Activated naive CD4-positive, alpha-beta T cell treated with anti-CD3 and anti-CD28 coated beads for 36 hours (primary cell): ENCODE data around the gene BSCL2. TPM values are rescaled to one million over a fixed set of nuclear protein-coding genes. Genes with fewer than 3 reads are reported as not detected.
"Not testable (repeated sequence)": the region's sequence is repeated elsewhere in the genome, so short reads cannot be mapped to it uniquely, and the experiment has no call there.

Experiments used
- CTCF ChIA-PET: fragments of 350-600 bp; sonication (Branson Sonifier 250); formaldehyde crosslinking; loops from one replicate; lab custom pipeline; 2021; ENCODE audit warnings: antibody characterized with exemption; lab: Charles Lee
- DNase-seq: peaks from one replicate; pipeline ENCODE4 v3.0.0-alpha.2; 2020
- H3K27ac Mint-ChIP-seq: one replicate; pipeline ENCODE4 v1.8.0; 2021; ENCODE audit warnings: mild to moderate bottlenecking, mixed read lengths
- H3K27me3 Mint-ChIP-seq: one replicate; pipeline ENCODE4 v1.8.0; 2021; ENCODE audit warnings: low read depth, mixed read lengths
- H3K36me3 Mint-ChIP-seq: one replicate; pipeline ENCODE4 v1.8.0; 2021; ENCODE audit warnings: low read depth, mixed read lengths
- H3K4me1 Mint-ChIP-seq: one replicate; pipeline ENCODE4 v1.8.0; 2021; ENCODE audit warnings: low read depth, mixed read lengths
- H3K4me3 Mint-ChIP-seq: one replicate; pipeline ENCODE4 v1.8.0; 2021; ENCODE audit warnings: mild to moderate bottlenecking, moderate library complexity, mixed read lengths
- H3K9me3 Mint-ChIP-seq: one replicate; pipeline ENCODE4 v1.8.0; 2021; ENCODE audit warnings: mixed read lengths
- intact Hi-C: fragments of 100-400 bp; cut with micrococcal nuclease; formaldehyde crosslinking; loops from one replicate; pipeline ENCODE4 v1.15.1; 2023
- total RNA-seq, 2 experiments: library from RNA; stranded (reverse); gene quantifications; one replicate each; pipeline ENCODE4 v1.2.3, GENCODE V29; 2021

Gene BSCL2
- 10 to 100 TPM; 13.8 to 17.3 TPM for total RNA-seq

DNA sequence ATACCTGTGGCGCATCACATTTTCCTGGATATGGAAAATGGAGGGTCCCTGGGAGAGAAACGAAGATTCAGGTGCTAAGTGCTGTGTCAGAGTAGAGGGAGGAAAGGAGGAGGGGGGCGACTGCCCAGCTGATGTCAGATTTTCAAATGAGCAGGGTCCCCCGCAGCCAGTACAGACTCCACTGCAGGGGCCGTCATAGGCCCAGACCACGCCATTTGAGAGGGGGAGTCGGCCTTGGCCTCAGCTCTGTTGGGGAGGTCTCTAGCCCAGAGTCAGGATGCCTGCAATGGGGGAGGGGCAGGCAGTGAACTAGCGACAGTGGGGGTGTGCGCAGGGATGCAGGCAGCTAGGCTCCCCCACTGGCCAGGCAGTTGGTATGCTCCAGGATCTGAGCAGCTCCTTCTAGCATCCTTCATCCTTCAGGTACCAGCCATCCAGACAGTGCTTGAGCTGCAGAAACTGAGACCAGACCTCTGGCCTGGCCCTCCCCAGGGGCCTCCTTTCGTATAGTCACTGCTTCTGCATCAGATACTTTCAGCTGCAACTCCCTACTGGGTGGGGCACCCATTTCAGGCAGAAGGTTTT lies at the start of gene BSCL2, which contains the start of gene GNG3:
BSCL2 (minus strand) TSS at position 148 of the 585 bp plus-strand sequence. CDS start 229 bp downstream, outside the sequence.
GNG3 (plus strand) TSS at position 400 of the 585 bp plus-strand sequence. CDS start 620 bp downstream, outside the sequence.
- intact Hi-C loops = no loop called here
- Mint-ChIP-seq H3K36me3 (peaks cover 28% of the 10 kb centered on the region), H3K27ac (peak within 1 kb of the TSS; percentile 96), H3K4me1 (peaks cover 44% of the 10 kb centered on the region), H3K4me3 (peak within 1 kb of the TSS; percentile 93), H3K27me3 (no peaks in the 10 kb centered on the region), H3K9me3 (no peaks in the 10 kb centered on the region)
- CTCF ChIA-PET = interaction anchor here (0.6 to 4.5 kb wide), 4 partner anchors 13 to 283 kb away, joined by 3 to 25 read pairs (median 3); no protein-coding TSS in a partner anchor
- peak; percentile 30 for DNase-seq

DNA sequence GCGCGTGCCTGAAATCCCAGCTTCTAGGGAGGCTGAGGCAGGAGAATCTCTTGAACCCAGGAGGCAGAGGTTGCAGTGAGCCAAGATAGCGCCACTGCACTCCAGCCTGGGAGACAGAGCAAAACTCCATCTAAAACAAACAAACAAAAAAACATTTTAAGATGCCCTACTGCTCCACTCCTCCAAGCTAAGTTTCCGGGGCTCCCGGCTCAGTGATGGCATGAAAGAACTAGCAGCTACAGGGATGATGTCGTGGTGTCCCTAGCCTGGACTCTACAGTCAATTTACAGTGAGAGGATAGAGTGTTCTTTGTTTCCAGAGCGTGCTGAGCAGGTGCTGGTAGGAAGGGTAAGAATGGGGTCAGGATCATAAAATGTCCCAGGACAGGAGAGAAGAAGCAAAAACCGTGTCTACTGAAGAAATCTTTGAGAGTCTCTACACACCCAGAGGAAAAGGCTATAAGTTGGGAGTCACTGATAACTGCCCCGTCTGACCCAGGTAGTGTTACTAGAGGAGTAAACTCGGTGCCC lies 47.9 kb upstream of the BSCL2 start:
- no peak overlapping the region for H3K27ac Mint-ChIP-seq
- H3K4me3 Mint-ChIP-seq = peak overlapping the region; percentile 98

DNA sequence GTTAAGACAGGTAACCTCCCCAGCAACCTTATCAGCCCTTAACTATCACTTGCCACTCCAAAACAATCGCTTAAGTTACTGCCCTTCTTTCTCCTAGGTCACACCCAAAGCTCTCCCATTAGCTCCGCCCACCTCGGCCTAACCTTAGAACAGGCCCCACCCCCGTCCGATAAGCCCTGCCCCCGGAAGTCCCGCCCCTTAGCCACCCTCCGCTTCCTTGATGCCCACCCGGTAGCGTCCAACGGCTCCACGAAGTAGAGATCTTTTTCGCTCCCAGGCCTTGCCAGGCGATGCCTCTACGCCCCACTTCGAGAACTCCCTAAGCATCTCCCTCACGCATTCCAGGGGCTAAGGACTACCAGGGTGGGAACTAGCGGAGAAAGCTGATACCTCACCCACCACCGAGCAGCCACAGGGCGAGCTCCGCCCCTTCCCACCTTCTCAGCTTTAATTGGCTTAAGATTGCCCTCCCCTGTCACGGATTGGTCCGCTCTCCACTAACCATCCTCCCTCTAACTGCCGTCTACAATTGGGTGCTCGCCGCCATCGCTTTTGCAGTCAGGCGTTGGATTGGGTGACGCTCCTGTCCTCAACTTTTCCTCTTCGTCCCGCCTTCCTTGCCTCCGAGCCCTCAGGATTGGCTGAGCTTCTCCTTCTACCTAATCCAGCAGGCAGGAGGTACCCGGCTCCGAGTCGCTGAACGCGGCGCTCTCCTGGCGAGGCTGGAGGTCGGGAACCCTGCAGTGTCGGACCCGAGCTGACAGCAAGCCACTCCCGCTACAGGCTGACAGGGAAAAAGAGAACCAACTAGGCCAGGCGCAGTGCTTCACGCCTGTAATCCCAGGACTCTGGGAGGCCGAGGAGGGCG lies 46.7 kb upstream of the BSCL2 start, which contains the start of gene ZBTB3:
ZBTB3 (minus strand) TSS at position 425 of the 868 bp plus-strand sequence. CDS start 496 bp downstream, outside the sequence.
- peak within 1 kb of the TSS; percentile 96 for H3K27ac Mint-ChIP-seq
- peaks cover 34% of the 10 kb centered on the region for H3K4me1 Mint-ChIP-seq
- peak within 1 kb of the TSS; percentile 98 for H3K4me3 Mint-ChIP-seq
- DNase-seq = peak; percentile 99
- no peaks in the 10 kb centered on the region for H3K27me3 Mint-ChIP-seq
- peaks cover 2% of the 10 kb centered on the region for H3K36me3 Mint-ChIP-seq
- CTCF ChIA-PET = interaction anchor here (0.5 to 3.6 kb wide), 10 partner anchors 8 to 280 kb away, joined by 3 to 18 read pairs (median 4); partner anchors contain the start of genes HNRNPUL2, TAF6L, TMEM179B and TUT1
- intact Hi-C loops = loop anchor here (1.0 kb wide), 5 partner anchors 7 to 45 kb away; partner anchors contain the start of genes HNRNPUL2, POLR2G and TAF6L
- H3K9me3 Mint-ChIP-seq = no peaks in the 10 kb centered on the region

More for the DNA sequence above, 47.9 kb upstream of the BSCL2 start:
- Mint-ChIP-seq H3K4me1 (peaks cover 25% of the 10 kb centered on the region), H3K9me3 (no peaks in the 10 kb centered on the region), H3K36me3 (peaks cover 2% of the 10 kb centered on the region), H3K27me3 (no peaks in the 10 kb centered on the region)
- no peak for DNase-seq
- CTCF ChIA-PET = interaction anchor here (1.2 to 3.6 kb wide), 2 partner anchors 13 to 31 kb away, joined by 4 to 16 read pairs; partner anchors contain the start of gene TMEM179B
- intact Hi-C loops = no loop called here

DNA sequence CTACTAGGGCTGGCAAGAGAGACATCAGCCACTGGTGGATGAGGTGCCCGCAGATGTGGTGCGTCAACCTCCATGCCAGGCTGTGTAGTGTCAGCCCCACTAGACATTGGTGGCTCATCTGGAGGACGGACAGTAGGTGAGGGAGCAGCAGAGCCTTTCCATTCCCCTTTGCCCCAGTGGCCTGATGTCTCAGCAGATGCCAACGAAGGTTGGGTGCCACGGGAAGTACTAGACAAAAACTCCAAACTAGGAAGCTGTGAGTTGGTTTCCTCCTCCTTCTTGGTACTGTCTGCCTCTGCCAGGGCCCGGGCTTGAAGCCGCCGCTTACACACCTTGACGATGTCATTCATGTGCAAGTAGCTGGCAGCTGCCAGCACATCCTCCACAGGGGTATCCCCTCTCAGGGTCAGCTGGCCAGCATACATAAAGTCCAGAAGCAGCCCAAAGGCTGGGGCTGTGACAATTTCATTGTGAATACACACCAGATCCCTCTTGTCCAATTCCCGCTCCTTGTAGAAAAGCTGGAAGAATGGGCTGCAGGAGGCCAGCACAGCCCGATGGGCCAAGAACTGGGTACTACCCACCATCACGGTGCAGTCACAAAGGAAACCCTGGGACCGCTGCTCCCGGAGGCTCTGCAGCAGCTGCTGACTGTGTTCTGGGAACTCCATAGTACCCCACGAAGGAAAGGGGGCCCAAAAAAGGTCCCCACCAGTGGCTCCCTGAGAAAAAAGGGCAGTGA lies 45.9 kb upstream of the BSCL2 start:
- no peak for DNase-seq
- Mint-ChIP-seq H3K27me3 (no peaks in the 10 kb centered on the region), H3K4me1 (peaks cover 38% of the 10 kb centered on the region), H3K27ac (peak overlapping the region; percentile 96), H3K4me3 (peak overlapping the region; percentile 98), H3K9me3 (no peaks in the 10 kb centered on the region), H3K36me3 (peaks cover 2% of the 10 kb centered on the region)
- CTCF ChIA-PET = interaction anchor here (1.0 to 3.6 kb wide), 6 partner anchors 9 to 59 kb away, joined by 3 to 18 read pairs (median 6); partner anchors contain the start of genes HNRNPUL2, TAF6L and TMEM179B
- intact Hi-C loops = loop anchor here (1.0 kb wide), 1 partner anchor 8 kb away; the partner anchor contains the start of gene POLR2G

DNA sequence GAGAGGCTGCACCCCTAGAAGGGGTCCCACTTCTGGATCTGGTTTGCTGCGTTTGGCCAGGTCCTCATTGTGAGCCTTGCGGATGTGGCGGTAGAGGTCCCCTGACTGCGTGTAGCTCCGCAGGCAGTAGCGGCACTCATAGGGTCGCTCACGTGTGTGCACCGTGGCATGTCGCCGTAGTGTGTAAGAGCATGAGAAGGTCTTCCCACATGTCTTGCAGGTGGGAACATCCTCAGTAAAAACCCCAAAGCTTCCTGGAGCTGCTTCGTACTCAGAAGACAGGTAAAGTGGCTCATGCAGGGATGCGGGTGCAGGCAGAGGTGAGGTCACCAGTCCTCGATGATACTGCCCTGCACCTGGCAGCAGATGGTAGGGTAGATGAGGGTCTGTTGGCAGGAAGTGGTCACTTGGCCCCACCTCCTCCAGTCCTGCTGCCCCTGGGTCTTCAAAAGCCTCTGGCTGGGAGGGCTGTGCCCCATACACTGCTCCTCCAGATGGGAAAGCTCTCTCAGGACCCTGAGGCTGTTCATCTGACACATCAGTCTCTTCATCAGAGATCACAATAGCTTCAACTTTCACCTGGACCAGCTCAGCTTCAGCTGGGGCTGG lies 45.1 kb upstream of the BSCL2 start:
- Mint-ChIP-seq H3K27ac (no peak overlapping the region), H3K36me3 (peaks cover 2% of the 10 kb centered on the region), H3K9me3 (no peaks in the 10 kb centered on the region), H3K4me1 (peaks cover 40% of the 10 kb centered on the region), H3K27me3 (no peaks in the 10 kb centered on the region), H3K4me3 (peak overlapping the region; percentile 21)
- DNase-seq = no peak
- CTCF ChIA-PET = interaction anchor here (1.9 to 3.6 kb wide), 2 partner anchors 18 to 34 kb away, joined by 16 to 18 read pairs; partner anchors contain the start of genes TAF6L and TMEM179B
- intact Hi-C loops = no loop called here

DNA sequence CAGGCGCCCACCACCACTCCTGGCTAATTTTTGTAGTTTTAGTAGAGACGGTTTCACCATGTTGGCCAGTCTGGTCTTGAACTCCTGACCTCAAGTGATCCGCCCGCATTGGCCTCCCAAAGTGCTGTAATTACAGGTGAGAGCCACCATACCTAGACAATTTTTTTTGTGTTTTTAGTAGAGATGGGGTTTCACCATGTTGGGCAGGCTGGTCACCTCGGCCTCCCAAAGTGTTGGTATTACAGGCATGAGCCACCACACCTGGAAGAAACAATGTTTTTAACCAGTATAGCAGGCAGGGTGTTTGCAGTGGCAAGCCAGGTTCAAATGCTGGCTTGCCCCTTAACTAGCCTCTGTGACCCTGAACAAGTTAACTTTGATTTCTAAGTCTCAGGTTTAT lies 42.7 kb upstream of the BSCL2 start:
- H3K27me3 Mint-ChIP-seq, H3K27ac Mint-ChIP-seq, H3K4me3 Mint-ChIP-seq, CTCF ChIA-PET, H3K9me3 Mint-ChIP-seq, H3K36me3 Mint-ChIP-seq, intact Hi-C loops, DNase-seq: not testable (repeated sequence)
- peaks cover 40% of the 10 kb centered on the region for H3K4me1 Mint-ChIP-seq

DNA sequence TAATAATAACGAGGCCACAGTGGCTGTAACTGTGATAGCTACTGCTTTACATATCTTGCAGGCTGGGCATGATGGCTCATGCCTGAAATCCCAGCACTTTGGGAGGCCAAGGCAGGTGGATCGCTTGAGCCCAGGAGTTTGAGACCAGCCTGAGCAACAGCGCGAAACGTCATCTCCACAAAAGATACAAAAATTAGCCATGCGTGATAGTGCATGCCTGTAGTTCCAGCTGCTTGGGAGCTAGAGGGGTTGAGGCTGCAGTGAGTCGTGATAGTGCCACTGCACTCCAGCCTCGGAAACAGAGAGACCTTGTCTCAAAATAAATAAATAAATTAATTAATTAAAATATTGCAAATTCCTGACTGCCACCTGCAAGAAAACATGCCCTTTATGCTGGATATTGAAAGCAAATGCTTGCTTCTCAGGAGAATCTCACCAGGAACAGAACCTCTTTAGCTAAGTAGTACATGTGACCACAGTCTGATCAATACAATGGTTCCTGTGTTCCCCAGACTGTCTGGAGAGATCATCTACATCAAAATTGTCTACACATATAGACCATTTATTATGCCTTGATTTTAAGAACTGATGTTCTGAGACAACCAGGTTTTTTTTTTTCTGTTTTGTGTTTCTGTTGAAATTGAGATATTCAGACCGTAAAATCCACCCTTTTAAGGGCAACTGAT lies 40.4 kb upstream of the BSCL2 start:
- intact Hi-C loops = no loop called here
- Mint-ChIP-seq H3K4me3 (no peak overlapping the region), H3K27ac (no peak overlapping the region), H3K36me3 (peaks cover 2% of the 10 kb centered on the region), H3K4me1 (peaks cover 26% of the 10 kb centered on the region), H3K27me3 (no peaks in the 10 kb centered on the region), H3K9me3 (no peaks in the 10 kb centered on the region)
- CTCF ChIA-PET = interaction anchor here (0.6 to 1.4 kb wide), 4 partner anchors 15 to 120 kb away, joined by 3 to 4 read pairs (median 4); no protein-coding TSS in a partner anchor
- DNase-seq = no peak

DNA sequence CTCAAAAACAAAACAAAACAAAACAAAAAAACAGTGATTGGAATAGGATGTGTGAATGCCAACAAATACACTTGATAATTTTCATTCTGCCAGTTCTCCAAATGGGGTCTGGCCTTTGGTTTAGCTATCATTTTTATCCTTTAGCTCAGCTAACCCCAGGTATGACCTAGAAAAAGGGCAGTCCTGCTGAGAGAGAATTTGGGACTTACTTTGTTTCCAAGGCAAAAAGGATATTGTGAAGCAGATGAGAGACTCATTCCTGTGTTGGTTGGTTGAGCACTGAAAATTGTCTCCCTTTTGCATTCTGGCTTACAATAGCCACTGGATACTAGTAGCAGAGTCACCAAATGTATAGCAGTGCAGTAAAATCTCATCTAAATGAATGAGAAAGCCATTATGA lies 30.0 kb upstream of the BSCL2 start:
- intact Hi-C loops = no loop called here
- CTCF ChIA-PET = interaction anchor here (1.1 kb wide), 1 partner anchor 8 kb away, joined by 4 read pairs; no protein-coding TSS in a partner anchor
- Mint-ChIP-seq H3K27ac (no peak overlapping the region), H3K9me3 (no peaks in the 10 kb centered on the region), H3K27me3 (no peaks in the 10 kb centered on the region), H3K36me3 (peaks cover 16% of the 10 kb centered on the region), H3K4me3 (no peak overlapping the region), H3K4me1 (peaks cover 8% of the 10 kb centered on the region)
- DNase-seq = no peak

DNA sequence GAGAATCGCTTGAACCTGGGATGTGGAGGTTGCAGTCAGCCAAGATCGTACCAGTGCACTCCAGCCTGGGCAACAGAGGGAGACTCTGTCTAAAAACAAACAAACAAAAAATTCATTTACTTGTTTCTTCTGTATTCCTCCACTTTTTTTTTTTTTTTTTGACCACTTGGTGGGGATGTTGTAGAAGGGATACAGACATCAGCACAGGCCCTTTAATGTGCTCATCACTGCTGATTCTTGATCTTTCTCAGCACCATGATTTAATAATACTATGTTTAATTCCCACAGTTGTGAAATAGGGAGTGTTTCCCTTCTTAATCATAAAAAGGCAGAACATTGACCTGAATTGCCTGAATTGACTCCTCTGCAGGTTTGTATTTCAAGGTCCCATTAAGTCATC lies 25.6 kb upstream of the BSCL2 start:
- intact Hi-C loops = no loop called here
- H3K36me3 Mint-ChIP-seq = peaks cover 22% of the 10 kb centered on the region
- CTCF ChIA-PET = interaction anchor here (0.6 to 1.0 kb wide), 4 partner anchors 21 to 75 kb away, joined by 3 to 4 read pairs (median 4); partner anchors contain the start of gene ZBTB3
- no peak overlapping the region for H3K4me3 Mint-ChIP-seq
- H3K9me3 Mint-ChIP-seq = no peaks in the 10 kb centered on the region
- no peak overlapping the region for H3K27ac Mint-ChIP-seq
- no peaks in the 10 kb centered on the region for H3K27me3 Mint-ChIP-seq
- DNase-seq = no peak
- peaks cover 24% of the 10 kb centered on the region for H3K4me1 Mint-ChIP-seq

DNA sequence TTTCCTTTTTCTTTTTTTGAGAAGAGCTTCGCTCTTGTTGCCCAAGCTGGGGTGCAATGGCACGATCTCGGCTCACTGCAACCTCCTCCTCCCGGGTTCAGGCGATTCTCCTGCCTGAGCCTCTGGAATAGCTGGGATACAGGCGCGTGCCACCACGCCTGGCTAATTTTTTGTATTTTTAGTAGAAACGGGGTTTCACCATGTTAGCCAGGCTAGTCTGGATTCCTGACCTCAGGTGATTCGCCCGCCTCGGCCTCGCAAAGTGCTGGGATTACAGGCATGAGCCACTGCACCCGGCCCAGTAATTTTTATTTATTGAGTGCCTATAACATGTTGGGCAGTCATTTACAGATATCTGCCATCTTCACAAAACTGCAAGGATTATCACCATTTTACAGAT lies 22.9 kb upstream of the BSCL2 start:
- Mint-ChIP-seq H3K27ac (peak overlapping the region; percentile 61), H3K4me1 (peaks cover 31% of the 10 kb centered on the region), H3K36me3 (peaks cover 32% of the 10 kb centered on the region), H3K4me3 (peak overlapping the region; percentile 90)
- intact Hi-C loops, DNase-seq, H3K27me3 Mint-ChIP-seq, H3K9me3 Mint-ChIP-seq: not testable (repeated sequence)
- CTCF ChIA-PET = interaction anchor here (0.6 to 2.9 kb wide), 5 partner anchors 32 to 136 kb away, joined by 3 to 7 read pairs (median 3); partner anchors contain the start of gene TAF6L
